AG04450 (cell line): ENCODE measurements around the gene JAK1. TPM values are rescaled to one million over a fixed set of nuclear protein-coding genes. Genes with fewer than 3 reads are reported as not detected.

Source experiments
- CTCF ChIA-PET: fragments of 300-600, 350-600 bp; formaldehyde crosslinking; extraction: SDS; loops from one replicate; lab custom pipeline; 2022; ENCODE audit warnings: antibody characterized with exemption, inconsistent platforms; lab: Charles Lee
- POLR2A ChIA-PET: fragments of 350-600 bp; formaldehyde crosslinking; extraction: SDS; loops from one replicate; lab custom pipeline; 2021; ENCODE audit warnings: antibody characterized with exemption, inconsistent platforms; lab: Yijun Ruan, JAX
- DNase-seq: peaks from one replicate; pipeline ENCODE4 v3.0.0-alpha.2; 2011; ENCODE audit warnings: low read depth, low spot score
- H3K27ac ChIP-seq: one replicate; pipeline ENCODE4 v1.5.1; 2012; ENCODE audit warnings: low read depth, low read length, control low read depth
- H3K27me3 ChIP-seq: one replicate; pipeline ENCODE4 v1.6.0; 2012; ENCODE audit warnings: low read length; ENCODE audit not compliant: control insufficient read depth, insufficient read depth
- H3K4me3 ChIP-seq: 2 replicates; pipeline ENCODE4 v1.5.1; 2011; ENCODE audit warnings: mild to moderate bottlenecking, low read depth, low read length, control low read depth
- H3K9me3 ChIP-seq: 2 replicates; pipeline ENCODE4 v1.5.1; 2012; ENCODE audit warnings: low read length; ENCODE audit not compliant: control insufficient read depth, insufficient read depth
- CTCF ChIP-seq: IDR thresholded peaks from 2 replicates; pipeline ENCODE4 v1.5.1; 2011; ENCODE audit warnings: low read depth, low read length, control low read depth, inconsistent platforms
- polyA plus RNA-seq: library from polyadenylated mRNA; depleted of rRNA; stranded (reverse); fragments of >200 nt; gene quantifications from 2 replicates; pipeline ENCODE4 v1.2.3, GENCODE V29; 2011

JAK1 gene
- polyA plus RNA-seq, 1 experiment, result 141 TPM

- no peak for TF ChIP-seq CTCF
- Histone ChIP-seq H3K27ac (no peak overlapping the region), H3K4me3 (no peak overlapping the region), H3K9me3 (no peaks in the 10 kb centered on the region), H3K27me3 (no peaks in the 10 kb centered on the region)
- POLR2A ChIA-PET, result interaction anchor here (0.7 kb wide), 1 partner anchor 247 kb away, joined by 4 read pairs; no protein-coding TSS in a partner anchor
- no peak for DNase-seq
- CTCF ChIA-PET, result interaction anchor here (0.9 kb wide), 1 partner anchor 160 kb away, joined by 3 read pairs; no protein-coding TSS in a partner anchor
These were observed 18.4 kb upstream of the JAK1 start for GRCh38 chr1:64984737-64985136.

- Histone ChIP-seq H3K4me3 (no peak overlapping the region), H3K27ac (no peak overlapping the region), H3K9me3 (no peaks in the 10 kb centered on the region), H3K27me3 (no peaks in the 10 kb centered on the region)
- TF ChIP-seq CTCF, result no peak
- ChIA-PET CTCF (interaction anchor here (0.9 kb wide), 1 partner anchor 159 kb away, joined by 3 read pairs; no protein-coding TSS in a partner anchor), POLR2A (interaction anchor here (0.6 kb wide), 1 partner anchor 161 kb away, joined by 5 read pairs; no protein-coding TSS in a partner anchor)
- DNase-seq, result no peak
These were observed 17.8 kb upstream of the JAK1 start for GRCh38 chr1:64984106-64984505.

- Histone ChIP-seq H3K4me3 (no peak overlapping the region), H3K27me3 (no peaks in the 10 kb centered on the region), H3K27ac (no peak overlapping the region), H3K9me3 (no peaks in the 10 kb centered on the region)
- POLR2A ChIA-PET, result interaction anchor here (0.5 to 0.6 kb wide), 2 partner anchors 16 to 20 kb away, joined by 3 to 4 read pairs; no protein-coding TSS in a partner anchor
- DNase-seq, result no peak
- CTCF ChIA-PET, result no interaction called here
- no peak for TF ChIP-seq CTCF
These were observed 16.8 kb upstream of the JAK1 start for GRCh38 chr1:64983110-64983509.

- no peak for TF ChIP-seq CTCF
- Histone ChIP-seq H3K9me3 (no peaks in the 10 kb centered on the region), H3K27ac (no peak overlapping the region), H3K27me3 (no peaks in the 10 kb centered on the region), H3K4me3 (no peak overlapping the region)
- DNase-seq, result no peak
- POLR2A ChIA-PET, result no interaction called here
- CTCF ChIA-PET, result no interaction called here
These were observed 15.5 kb upstream of the JAK1 start for GRCh38 chr1:64981601-64982533.
